ENCODE measurements around the gene FLT4.
"Not testable (repeated sequence)": the region's sequence is repeated elsewhere in the genome, so short reads cannot be mapped to it uniquely, and the experiment has no call there.

FLT4 gene

DNA sequence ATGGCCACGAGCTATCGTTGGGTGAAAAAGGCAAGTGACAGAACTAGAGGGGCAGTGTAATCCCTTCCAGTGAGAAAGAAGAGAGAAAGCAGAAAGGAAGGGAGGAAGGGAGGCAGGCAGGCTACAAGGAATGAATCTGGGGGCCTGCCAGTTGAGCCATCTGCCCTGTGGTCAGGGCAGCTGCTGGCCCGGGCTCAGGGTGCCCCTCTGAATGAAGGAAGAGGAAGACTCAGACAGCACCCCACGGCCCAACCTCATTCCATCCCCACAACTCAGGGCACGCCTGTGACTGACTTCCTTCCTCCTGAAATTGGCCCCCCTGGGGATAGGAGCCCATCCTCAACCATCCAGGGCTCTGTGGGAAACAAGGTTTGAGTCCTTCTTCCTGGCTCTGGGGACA, 20.3 kb upstream of the FLT4 start:
- no peak for DNase-seq

DNA sequence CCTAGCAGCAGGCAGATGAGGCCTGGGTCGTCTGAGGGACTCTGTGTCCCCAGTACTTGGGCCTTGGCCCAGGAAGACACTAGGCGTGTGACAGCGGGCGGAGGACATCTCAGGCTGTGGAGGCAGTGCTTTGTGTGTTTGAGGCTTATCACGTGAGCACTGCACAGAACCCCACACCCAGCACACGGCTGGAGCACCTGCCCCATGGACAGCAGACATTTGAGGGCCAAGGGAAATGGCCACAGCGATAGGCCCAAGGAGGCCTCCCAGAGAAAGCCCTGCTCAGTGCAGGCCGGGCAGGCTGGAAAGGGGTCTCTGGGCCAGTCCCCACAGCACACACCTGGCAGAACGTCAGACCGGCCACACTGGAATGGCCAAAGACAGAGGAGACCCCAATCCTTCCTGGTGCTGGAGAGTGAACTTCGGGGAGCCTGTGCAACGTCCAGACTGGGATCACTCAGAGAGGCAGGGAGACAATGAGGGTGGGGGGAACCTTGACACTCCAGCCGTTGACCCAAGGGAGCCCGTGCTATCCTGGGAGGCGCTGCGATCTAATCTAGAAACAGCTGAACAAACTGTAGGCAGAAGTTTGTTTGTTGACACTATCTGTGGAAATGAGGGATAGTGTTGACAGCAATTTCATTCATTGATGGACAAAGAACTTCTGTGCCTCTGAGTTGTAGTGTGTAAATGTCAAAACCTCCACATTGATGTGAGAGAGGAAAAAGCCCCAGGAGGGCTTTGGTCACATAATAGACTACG, 19.6 kb upstream of the FLT4 start:
- peak; percentile 78 for DNase-seq

DNA sequence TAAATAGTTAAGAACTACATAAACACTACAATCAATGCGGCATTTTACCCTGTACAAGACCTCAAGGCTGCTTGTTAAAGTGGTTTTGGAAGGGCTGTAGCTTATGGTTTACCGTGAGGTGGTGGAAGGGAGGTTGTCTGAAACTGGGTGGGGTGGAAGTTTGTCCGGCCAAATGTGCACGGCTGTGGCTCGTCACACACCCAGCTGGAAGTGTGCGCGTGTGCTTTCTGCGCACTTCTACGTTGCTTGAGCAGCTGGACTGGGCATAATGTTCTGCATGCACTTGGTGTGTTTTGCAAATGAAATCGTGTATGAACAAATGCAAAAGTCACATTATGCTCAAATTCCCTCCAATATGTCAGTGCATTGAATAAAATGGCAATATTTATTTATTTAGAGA, 17.4 kb upstream of the FLT4 start:
- no peak for DNase-seq

DNA sequence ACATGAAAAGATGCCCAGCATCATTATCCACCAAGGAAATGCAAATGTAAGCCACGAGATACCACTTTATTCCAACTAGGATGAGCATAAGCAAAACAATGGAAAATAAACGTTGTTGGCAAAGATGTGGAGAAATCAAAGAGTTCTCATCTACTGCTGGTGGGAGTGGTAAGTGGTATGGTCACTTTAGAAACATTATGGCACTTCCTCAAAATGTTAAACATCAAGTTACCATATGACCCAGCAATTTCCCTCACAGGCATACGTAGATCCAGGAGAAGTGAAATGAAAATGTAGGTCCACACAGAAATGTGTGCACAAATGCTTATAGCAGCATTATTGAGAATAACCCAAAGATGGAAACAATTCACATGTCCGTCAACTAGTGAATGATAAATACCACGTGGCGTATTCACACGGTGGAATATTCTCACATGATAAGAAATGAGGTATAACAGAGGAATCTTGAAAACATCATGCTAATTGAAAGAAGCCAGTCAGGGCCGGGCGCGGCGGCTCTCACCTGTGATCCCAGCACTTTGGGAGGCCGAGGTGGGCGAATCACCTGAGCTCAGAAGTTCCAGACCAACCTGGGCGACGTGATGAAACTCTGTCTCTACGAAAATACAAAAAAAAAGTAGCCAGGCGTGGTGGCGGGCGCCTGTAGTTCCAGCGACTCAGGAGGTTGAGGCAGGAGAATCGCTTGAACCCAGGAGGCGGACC, 16.4 kb upstream of the FLT4 start:
- no peak for DNase-seq

DNA sequence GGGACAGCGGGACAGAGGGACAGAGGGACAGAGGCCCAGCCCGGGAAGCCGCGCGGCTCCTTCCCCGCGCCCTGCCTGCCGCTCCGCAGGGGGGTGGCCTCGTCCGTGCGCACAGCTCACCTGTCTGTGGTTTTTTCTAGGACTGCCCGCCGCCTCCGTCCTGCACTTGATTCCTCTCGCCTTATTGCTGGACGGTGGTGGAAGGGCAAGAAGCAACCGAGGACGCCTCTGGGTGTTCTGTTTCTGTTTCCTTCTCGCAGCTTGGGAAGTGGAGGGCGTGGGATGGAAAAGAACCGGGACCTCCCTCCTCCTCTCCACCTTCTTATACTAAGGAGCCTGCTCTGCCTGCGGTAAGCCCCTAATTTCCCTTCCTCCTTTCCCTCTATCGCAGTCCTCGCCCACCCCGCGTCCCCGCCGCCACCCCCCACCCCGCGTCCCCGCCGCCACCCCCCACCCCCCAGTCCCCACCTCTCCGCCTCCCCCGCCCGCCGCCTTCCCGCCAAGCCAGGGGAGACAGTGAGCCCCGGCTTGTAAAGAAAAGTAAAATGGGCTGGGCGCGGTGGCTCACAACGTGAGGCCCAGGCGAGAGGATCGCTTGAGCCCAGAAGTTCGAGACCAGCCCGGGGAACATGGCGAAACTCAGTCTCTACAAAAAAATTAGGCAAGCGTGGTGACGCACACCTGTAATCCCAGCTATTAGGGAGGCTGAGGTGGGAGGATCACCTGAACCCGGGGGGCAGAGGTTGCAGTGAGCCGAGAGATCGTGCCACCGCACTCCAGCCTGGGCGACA, 9.6 kb upstream of the FLT4 start:
- no peak for DNase-seq

DNA sequence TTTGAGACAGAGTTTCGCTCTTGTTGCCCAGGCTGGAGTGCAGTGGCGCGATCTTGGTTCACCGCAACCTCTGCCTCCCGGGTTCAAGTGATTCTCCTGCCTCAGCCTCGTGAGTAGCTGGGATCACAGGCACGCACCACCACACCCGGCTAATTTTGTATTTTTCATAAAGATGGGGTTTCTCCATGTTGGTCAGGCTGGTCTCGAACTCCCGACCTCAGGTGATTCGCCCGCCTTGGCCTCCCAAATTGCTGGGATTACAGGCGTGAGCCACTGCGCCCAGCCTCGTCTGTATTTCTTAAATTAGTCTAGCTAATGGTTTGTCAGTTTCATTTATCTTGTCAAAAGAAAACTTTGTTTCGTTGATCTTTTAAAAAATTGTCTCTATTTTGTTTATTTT, 5.8 kb upstream of the FLT4 start:
- DNase-seq = not testable (repeated sequence)

DNA sequence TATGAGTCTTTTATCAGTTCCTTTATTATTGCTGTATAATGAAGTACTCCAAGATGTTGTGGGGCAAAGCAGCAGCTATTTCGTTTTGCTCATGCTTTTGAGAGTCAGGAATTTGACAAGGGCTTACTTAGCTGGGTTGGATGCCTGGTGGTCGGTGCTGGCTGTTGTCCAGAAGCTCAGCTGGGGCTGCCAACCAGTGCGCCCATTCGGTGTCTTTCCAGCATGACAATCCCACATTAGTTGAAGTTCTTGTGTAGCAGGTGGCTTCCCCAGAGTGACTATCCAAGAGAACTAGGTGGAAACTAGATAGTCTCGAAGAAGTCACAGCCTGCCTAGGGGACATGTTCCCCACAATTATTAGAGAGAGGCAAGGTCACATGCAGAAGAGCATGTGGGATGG, 3.4 kb upstream of the FLT4 start:
- DNase-seq = no peak

DNA sequence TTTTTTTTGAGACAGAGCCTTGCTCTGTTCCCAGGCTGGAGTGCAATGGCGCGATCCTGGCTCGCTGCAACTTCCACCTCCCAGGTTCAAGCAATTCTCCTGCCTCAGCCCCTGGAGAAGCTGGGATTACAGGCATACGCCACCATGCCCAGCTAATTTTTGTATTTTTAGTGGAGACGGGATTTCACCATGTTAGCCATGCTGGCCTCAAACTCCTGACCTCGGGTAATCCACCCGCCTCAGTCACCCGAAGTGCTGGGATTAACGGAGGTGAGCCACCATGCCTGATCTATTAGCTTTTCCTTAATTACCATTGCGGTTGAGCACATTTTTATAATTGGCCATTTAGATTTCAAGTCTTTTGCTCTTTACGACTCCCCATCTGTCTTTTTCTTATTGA, 2.9 kb upstream of the FLT4 start:
- DNase-seq = no peak

DNA sequence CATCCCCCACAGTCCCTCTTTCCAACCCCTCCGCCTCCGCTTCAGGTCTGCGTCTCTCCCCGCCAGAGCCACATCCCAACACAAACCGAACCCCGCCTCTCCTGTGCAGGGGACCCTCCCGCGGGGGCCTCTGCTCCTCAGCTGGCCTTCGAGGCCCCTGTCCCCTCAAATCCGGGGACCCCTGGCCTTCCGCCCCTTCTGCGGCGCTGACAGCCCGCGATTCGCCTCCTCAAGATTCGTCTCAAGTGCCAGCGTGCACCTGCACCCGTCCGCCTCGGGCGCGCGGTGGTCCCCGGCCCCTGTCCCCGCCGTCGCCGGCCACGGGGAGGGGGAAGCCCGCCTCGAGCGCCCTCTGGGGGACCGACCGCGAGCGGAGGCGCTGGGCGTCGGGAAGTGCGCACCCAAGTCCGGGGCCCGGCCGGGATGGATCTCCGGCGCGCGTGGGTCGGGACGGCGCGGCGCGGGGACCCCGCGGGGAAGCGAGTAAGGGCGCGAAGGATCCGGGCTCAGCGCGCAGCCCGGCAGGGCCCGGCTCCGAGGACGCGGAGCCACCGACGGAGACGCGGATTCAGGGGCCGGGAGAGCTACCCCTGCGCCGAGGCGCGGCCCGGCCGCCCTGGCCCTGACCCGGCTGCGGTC, 623 bp downstream of the FLT4 start:
- DNase-seq = no peak

DNA sequence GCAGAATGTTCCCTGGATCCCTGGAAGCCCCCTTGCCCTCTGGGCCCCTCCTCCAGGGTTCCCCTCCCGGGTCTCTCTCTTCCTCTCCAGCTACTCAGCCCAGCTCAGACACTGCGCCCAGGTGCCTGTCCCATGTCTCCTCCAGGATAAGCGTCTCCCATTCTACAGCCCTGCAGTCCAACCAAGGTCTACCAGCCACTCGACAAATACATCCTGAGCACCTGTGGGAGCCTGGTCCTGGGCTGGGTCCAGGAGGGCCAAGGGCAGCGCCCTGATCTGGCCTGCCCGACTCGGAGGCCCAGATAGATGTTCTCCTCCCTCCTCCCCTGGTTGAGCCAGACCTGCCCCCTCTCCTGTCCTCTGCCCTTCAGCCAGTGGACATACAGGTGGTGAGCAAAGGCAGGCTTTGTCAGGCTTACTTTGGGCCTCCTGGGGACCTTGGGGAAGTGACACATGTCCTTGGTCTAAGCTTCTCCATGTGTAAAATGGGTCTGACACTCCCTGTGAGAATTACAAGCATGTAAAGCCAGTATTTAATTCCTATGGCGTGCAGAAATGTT, 1.4 kb downstream of the FLT4 start:
- DNase-seq = no peak

DNA sequence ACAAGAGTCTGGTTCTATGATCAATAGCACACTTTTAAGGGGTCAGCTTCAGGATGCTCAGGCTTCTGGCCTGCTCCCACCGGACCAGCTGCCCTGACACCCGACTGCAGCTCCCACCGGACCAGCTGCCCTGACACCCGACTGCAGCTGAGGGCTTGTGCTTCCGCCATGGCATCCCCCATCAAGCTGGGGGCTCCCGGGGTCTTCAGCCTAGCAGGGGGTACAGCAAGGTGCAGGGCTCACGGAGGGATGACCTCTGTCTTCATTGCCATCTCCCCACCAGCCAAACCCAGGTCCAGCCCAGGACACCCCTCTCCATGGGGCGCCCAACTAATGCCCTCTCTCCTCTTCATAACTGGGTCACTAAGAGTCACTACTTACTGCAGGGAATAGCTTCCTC, 1.9 kb downstream of the FLT4 start:
- DNase-seq = no peak

DNA sequence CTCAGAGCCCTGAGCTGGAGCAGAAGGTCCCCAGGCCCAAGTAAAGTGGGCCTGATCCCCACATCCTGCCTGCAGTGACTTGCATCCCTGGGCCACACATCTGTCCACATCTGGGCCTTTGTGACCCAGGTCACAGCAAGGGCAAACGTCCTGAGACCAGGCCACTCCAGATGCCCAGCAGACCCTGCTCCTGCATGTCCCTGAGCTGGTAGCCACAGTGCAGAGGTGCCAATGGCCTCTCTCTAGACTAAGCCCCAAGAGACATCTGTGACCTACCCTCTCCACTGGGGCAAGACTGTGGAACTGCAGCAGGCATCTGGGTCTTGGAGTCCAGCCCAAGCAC, 2.5 kb downstream of the FLT4 start:
- no peak for DNase-seq

DNA sequence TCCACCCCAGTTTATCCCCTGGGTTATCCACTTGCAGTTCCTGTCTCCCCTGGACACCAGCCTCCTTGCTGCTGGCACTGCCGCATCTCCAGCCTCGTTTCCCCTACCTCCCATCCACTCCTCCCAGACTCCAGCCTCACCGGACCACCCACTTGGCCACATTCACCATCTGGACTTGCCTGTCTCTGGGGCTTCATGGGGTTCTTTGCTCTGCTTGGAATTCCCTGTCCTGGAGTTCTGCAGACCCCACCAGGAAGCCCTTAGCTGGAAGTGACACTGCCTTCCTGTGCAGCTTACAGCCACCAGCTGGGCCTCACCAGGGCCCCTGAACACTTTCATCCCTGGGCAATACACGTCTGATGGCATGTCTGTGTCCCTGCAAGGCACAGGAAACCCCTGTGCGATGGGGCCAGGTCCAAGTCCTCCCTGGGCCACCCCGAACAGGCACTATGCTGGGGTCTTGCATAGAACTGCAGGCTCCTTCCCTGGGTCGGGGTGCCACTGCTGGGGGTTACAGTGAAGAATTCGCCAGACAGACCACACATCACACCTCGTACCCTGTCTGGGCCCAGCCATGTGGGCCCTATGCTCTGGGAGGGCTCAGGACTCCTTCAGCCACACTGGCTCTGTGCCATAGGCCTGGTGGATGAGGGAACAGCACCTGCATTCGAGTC, 3.0 kb downstream of the FLT4 start:
- DNase-seq = no peak

DNA sequence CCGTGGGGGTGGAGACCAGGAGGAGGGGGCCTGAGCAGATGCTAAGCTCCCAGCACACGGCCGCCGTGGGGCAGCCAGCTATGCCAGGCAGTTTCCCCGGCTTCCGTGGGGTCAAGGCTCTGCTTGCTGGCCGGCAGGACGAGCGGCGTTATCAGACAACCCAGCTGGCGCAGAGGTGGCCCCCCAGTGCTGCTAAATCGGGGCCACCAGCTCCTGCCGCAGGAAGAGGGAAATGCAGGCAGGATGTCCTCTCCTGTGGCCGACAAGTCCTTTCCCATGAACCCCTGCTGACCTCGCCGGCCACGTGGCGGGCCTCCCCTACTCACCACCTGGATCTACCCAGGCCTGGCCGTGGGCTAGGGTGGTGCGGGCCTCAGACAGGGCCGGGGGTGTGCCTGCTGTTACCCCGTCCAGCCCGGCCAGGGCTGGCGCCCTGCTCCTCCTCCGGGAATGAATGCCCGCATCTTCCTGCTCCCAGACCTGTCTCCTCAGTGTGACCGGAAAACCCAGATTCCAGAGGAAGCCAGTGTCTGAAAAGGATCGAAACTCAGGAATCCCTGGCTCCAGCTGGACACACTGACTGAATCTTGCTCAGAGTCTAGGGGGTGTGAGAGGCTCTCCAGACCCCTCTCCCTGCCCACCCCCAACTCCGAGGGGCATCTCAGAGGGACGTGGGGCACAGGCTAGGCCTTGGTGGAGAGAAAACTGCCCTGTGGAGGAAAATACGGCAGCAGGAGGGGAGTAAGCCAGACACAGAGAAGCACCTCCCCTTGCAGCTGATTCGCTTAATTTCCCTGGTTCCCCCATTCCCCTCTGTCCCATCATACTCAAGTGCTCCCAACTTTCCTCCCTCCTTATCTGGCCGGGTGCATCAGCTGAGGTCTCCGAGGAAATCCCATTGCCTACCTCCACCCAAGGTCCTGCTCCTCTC, 3.9 kb downstream of the FLT4 start:
- DNase-seq = no peak

DNA sequence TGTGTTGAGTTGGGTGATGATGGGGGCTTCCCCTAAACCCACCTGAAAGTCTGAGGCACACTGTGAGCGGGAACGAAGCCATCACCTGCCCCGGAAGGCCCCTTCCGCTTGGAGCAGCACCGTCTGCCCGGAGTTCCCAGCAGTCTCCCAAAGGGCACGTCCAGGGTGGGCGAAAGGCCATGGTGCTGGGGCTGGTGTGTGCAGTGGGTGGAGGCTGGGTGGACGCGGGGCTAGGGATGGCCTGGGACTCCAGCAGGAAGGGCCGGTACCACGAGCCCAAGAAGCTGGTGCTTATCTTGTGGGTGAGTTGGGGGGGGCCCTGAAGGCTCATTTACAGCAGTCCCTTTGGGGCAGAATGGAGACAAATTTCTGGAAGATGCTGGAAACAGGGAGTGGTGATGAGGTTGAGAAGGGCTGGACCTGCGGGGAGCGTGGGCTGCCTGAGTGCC, 4.6 kb downstream of the FLT4 start:
- no peak for DNase-seq

DNA sequence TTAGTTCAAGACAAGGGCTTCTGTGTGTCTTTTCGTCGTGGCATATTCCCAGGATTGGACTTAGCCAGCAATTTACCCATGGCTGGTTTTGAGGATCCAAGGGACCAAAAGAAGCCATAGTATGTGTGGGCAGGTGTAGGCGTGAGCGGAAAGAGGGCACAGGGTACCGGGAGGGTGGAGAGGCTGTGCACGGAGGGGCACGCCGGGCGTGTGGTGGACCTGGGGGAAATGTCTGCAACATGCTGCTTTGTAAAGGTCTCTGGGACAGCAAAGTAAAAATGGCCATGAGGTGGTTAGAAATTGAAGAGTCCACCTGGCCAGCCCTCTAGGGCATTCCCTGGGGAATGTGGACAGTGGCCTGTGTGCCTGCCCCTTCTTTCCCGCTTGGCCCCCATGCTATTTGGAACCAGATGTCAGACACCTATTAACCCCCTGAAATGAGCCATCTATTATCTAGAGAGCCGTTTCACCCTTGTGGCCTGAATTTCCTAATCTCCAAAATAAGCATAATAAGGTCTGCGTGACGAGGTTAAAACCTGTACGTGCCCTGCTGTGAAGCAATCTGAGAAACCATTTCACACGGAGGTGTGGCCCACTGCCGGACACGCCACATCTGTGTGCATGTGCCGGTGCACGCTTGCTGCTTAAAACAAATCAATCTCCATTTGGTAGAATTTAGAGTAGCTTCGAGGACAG, 5.1 kb downstream of the FLT4 start:
- no peak for DNase-seq

DNA sequence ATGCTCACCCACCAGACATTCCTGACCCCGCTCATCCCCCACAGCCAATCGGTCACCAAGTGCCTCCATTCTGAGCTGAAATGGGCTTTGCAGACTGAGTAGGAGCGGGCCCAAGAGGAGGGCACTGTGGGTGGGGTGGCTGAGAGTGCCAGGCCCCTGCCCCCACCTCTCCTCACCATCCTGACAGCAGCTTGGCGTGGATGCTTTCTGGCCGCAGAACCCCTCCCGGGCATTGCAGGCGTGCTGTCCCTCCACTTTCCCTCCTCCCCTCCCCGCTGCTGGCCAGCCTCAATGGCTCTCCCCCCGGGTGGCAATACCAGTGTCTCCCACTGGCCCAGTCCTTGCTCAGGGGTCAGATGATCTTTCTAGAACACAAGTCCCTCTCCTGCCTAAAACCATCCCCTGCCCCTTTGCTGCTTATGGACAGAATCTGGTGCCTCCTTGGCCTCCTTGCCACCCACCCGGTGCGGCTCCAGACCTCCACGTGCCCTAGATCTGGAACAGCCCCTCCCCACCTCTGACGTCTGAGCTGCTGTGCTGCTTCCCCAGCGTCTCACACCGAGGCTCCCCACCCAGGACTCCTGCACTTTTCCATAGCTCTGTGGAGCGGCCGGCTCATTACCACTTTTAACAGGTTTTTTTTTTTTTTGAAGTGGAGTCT, 6.1 kb downstream of the FLT4 start:
- DNase-seq = no peak

DNA sequence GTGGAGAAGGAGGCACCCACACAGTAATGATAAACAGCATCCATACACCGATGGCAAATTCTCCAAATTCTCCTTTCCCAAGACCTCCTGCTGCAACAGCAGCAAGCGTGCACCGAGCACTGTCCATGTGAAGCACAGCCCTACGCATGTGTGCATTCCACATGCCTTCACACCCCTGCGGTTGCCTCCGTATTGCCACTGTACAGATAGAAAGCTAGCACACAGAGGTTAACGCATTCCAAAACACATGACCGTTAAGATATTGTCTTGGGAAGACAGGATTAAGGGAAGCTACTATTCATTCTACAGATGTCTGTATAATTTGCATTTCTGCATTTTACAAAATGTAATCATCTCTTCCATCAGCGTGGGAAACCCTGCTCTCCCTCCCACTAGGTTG, 6.6 kb downstream of the FLT4 start:
- no peak for DNase-seq

DNA sequence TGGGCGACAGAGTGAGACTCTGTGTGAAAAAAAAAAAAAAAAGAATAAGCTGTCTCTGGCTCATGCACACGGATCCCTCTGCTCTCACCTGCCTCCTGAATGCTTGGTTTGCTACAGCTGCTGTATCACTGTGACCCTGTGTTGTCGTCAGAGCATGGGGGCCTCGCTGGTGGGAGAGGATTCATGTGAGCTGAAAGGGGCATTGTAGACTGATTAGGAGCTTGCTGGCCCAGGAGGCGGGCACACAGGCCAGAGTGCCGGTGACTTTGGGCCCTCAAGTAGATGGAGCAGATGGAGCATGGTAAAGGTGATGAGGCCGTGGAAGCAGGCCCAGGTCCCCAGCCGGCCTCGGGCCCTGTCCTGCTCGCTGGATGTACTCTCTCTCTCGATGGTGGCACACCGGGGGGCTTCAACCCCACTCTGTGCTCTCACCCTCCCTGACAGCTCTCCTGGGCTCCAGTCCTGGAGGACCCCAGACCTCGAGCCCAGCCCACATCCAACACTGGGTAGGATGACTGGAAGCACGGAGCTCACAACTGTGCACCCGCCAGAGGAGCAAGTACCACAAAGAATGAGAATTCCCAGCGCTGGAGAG, 7.1 kb downstream of the FLT4 start:
- no peak for DNase-seq

DNA sequence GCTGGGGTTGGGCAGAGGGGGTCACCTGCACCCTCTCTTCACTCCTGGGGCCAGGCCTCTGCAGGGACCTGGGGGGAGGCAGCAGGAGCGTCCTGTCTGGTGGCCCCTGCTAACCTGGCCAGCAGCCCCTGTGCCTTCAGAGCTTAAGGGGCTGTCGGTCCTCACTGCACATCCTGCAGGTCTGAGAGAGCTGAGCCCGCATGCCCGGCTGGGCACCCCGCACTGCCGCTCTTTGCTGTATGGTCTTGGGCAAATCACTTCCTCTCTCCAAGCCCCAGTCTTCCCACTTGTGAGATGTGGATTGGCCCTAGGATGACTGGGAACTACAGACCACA, 7.9 kb downstream of the FLT4 start:
- no peak for DNase-seq

Measured in NCI-H774 (cell line).